Central memory CD4-positive, alpha-beta T cell (primary cell): ENCODE results near the gene GALNT2.

Source experiments
- DNase-seq: peaks from one replicate; pipeline ENCODE4 v3.0.0; 2022

GALNT2 gene

GRCh38 chr1:230286166-230286889 lies 219.3 kb downstream of the GALNT2 start:
- DNase-seq: no peak

- DNase-seq: no peak
Measured at GRCh38 chr1:230286890-230287269, 219.8 kb downstream of the GALNT2 start.

GRCh38 chr1:230287674-230288315 lies 220.8 kb downstream of the GALNT2 start:
- no peak for DNase-seq

GRCh38 chr1:230288641-230289349 lies 221.8 kb downstream of the GALNT2 start:
- no peak for DNase-seq

GRCh38 chr1:230289350-230289644 lies 222.3 kb downstream of the GALNT2 start:
- no peak for DNase-seq

GRCh38 chr1:230291731-230292620 lies 224.9 kb downstream of the GALNT2 start:
- no peak for DNase-seq

GRCh38 chr1:230292689-230293389 lies 225.8 kb downstream of the GALNT2 start:
- no peak for DNase-seq

GRCh38 chr1:230293390-230293700 lies 226.3 kb downstream of the GALNT2 start:
- no peak for DNase-seq

GRCh38 chr1:230295367-230295766 lies 228.3 kb downstream of the GALNT2 start:
- no peak for DNase-seq

- no peak for DNase-seq
Measured at GRCh38 chr1:230299191-230300006, 232.4 kb downstream of the GALNT2 start.

- DNase-seq: no peak
Measured at GRCh38 chr1:230300322-230301301, 233.6 kb downstream of the GALNT2 start.

GRCh38 chr1:230301322-230301721 lies 234.3 kb downstream of the GALNT2 start:
- no peak for DNase-seq

- no peak for DNase-seq
Measured at GRCh38 chr1:230301822-230302221, 234.8 kb downstream of the GALNT2 start.

- no peak for DNase-seq
Measured at GRCh38 chr1:230303069-230303468, 236.0 kb downstream of the GALNT2 start.

GRCh38 chr1:230303822-230304221 lies 236.8 kb downstream of the GALNT2 start:
- no peak for DNase-seq

GRCh38 chr1:230306169-230306568 lies 239.1 kb downstream of the GALNT2 start:
- DNase-seq: no peak

GRCh38 chr1:230307213-230307612 lies 240.2 kb downstream of the GALNT2 start:
- no peak for DNase-seq

- DNase-seq: no peak
Measured at GRCh38 chr1:230308039-230308438, 241.0 kb downstream of the GALNT2 start.

- no peak for DNase-seq
Measured at GRCh38 chr1:230308821-230309220, 241.8 kb downstream of the GALNT2 start.

- no peak for DNase-seq
Measured at GRCh38 chr1:230309646-230310177, 242.7 kb downstream of the GALNT2 start.
